ENCODE data around the gene CEACAM1.

DNA sequence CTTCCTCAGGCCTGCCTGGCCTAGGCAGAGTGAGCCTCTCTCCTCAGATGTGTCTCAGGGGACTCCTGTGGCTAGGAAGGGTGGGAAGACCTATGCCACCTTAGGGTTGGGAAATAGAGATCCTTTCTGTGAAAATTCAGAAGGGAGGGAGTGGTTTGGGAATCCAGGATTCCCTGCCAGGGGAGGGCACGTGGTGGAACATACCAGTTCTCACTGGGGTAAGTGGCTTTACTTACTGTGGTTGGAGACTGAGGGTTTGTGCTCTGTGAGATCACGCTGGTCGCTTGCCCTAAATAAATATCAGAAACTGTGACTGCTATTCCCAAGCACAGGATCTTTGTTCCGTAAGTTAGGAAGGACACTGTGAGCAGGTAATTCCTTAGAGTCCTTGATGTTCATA, 16.9 kb downstream of the CEACAM1 start:
- TF ChIP-seq, protein P1, sequence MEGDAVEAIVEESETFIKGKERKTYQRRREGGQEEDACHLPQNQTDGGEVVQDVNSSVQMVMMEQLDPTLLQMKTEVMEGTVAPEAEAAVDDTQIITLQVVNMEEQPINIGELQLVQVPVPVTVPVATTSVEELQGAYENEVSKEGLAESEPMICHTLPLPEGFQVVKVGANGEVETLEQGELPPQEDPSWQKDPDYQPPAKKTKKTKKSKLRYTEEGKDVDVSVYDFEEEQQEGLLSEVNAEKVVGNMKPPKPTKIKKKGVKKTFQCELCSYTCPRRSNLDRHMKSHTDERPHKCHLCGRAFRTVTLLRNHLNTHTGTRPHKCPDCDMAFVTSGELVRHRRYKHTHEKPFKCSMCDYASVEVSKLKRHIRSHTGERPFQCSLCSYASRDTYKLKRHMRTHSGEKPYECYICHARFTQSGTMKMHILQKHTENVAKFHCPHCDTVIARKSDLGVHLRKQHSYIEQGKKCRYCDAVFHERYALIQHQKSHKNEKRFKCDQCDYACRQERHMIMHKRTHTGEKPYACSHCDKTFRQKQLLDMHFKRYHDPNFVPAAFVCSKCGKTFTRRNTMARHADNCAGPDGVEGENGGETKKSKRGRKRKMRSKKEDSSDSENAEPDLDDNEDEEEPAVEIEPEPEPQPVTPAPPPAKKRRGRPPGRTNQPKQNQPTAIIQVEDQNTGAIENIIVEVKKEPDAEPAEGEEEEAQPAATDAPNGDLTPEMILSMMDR (IDR thresholded peaks at IDR 0.05; ENCODE audit: insufficient read depth, low read length) = no peak
- TF ChIP-seq, protein P2, sequence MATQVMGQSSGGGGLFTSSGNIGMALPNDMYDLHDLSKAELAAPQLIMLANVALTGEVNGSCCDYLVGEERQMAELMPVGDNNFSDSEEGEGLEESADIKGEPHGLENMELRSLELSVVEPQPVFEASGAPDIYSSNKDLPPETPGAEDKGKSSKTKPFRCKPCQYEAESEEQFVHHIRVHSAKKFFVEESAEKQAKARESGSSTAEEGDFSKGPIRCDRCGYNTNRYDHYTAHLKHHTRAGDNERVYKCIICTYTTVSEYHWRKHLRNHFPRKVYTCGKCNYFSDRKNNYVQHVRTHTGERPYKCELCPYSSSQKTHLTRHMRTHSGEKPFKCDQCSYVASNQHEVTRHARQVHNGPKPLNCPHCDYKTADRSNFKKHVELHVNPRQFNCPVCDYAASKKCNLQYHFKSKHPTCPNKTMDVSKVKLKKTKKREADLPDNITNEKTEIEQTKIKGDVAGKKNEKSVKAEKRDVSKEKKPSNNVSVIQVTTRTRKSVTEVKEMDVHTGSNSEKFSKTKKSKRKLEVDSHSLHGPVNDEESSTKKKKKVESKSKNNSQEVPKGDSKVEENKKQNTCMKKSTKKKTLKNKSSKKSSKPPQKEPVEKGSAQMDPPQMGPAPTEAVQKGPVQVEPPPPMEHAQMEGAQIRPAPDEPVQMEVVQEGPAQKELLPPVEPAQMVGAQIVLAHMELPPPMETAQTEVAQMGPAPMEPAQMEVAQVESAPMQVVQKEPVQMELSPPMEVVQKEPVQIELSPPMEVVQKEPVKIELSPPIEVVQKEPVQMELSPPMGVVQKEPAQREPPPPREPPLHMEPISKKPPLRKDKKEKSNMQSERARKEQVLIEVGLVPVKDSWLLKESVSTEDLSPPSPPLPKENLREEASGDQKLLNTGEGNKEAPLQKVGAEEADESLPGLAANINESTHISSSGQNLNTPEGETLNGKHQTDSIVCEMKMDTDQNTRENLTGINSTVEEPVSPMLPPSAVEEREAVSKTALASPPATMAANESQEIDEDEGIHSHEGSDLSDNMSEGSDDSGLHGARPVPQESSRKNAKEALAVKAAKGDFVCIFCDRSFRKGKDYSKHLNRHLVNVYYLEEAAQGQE (IDR thresholded peaks at IDR 0.05; ENCODE audit: insufficient replicate concordance, low read depth) = no peak
- no peak for TF ChIP-seq POLR2AphosphoS5 (IDR thresholded peaks at IDR 0.05; ENCODE audit: low read depth)
- no peak for TF ChIP-seq GABPA (IDR thresholded peaks at IDR 0.05; ENCODE audit: low read depth)
